GM12865 (cell line): ENCODE data around the gene DCDC2C.

Experiments
- DNase-seq: peaks from one replicate; pipeline ENCODE4 v3.0.0; 2010; ENCODE audit warnings: low read depth
- H3K4me3 ChIP-seq: 2 replicates; pipeline ENCODE4 v1.5.1; 2011; ENCODE audit warnings: mild to moderate bottlenecking, low read depth, low read length, control low read depth
- TF ChIP-seq, protein P1 (sequence below): IDR thresholded peaks from 2 replicates; pipeline ENCODE4 v1.5.1; 2011; ENCODE audit warnings: low read length, control low read depth, low read depth, inconsistent platforms; ENCODE audit not compliant: insufficient read depth; ENCODE audit errors: missing control alignments

DCDC2C gene

DNA sequence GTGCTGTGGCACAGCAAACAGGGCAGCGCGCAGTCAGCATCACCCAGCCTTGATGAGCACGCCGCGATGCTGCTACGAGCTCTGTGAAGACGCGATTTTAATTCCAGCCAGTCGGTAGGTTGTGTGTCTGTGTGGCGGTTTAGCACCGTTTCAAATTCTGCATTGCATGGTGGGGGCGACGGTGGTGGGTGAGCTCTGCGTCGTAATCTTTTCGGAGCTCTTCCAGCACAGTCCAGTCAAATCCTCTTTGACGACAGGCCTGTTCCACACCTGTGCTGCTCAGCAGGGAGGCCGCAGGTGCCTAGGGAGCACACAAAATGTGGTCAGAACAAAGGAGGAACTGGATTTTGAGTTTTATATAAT is 36.8 kb upstream of the DCDC2C start:
- TF ChIP-seq, protein P1, sequence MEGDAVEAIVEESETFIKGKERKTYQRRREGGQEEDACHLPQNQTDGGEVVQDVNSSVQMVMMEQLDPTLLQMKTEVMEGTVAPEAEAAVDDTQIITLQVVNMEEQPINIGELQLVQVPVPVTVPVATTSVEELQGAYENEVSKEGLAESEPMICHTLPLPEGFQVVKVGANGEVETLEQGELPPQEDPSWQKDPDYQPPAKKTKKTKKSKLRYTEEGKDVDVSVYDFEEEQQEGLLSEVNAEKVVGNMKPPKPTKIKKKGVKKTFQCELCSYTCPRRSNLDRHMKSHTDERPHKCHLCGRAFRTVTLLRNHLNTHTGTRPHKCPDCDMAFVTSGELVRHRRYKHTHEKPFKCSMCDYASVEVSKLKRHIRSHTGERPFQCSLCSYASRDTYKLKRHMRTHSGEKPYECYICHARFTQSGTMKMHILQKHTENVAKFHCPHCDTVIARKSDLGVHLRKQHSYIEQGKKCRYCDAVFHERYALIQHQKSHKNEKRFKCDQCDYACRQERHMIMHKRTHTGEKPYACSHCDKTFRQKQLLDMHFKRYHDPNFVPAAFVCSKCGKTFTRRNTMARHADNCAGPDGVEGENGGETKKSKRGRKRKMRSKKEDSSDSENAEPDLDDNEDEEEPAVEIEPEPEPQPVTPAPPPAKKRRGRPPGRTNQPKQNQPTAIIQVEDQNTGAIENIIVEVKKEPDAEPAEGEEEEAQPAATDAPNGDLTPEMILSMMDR = no peak
- no peak for DNase-seq
- no peak overlapping the region for H3K4me3 ChIP-seq

DNA sequence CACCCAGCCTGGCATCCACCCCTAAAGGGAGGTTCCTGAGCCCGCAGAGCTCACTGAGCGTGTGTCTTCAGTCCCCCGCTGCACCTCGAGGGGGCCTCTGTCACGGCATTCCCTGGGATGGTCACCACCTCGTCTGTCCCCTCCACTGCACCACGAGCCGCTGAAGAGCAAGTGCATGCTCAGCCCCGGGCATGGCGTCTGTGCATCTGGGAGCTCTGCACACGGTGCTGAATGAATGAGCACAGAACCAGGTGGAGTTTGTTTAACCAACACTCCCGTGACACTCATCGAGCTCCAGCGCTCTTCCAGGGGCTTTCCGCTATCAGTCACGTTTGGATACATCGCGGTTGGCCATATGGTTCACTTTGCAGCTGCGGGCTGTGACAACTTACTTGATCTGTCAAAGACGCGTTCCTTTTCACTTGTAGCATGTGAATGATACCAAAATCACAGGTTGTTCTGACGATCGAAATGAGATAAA is 36.2 kb upstream of the DCDC2C start:
- DNase-seq = peak; percentile 90
- TF ChIP-seq, protein P1 = no peak

DNA sequence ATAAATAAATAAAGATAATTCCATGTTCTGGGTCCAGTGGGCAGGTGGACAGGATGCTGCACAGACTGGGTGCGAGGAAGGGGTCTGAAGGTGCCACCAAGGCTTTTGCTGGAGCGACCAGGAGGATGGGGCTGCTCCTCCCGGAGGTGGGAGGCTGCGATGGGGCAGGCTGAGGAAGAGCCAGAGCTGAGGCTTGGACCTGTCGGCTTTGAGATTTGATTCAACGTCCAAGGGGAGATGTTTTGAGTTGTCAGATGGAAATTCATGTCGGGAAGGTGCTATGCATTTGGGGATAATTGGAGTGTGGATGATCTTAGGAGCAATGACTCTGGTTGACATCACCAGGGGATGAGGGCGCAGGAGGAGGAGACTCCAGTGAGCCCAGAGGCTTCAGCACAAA is 33.7 kb upstream of the DCDC2C start:
- no peak overlapping the region for H3K4me3 ChIP-seq
- no peak for DNase-seq
- TF ChIP-seq, protein P1 = no peak

More for the DNA sequence above, 36.2 kb upstream of the DCDC2C start:
- no peak overlapping the region for H3K4me3 ChIP-seq

GRCh38 chr2:3670376-3670775 is 33.0 kb upstream of the DCDC2C start:
- TF ChIP-seq, protein P1 = no peak
- no peak for DNase-seq
- H3K4me3 ChIP-seq = no peak overlapping the region

- no peak overlapping the region for H3K4me3 ChIP-seq
- TF ChIP-seq, protein P1 = no peak
- DNase-seq = no peak
Observed at GRCh38 chr2:3670941-3671340, 32.4 kb upstream of the DCDC2C start.

DNA sequence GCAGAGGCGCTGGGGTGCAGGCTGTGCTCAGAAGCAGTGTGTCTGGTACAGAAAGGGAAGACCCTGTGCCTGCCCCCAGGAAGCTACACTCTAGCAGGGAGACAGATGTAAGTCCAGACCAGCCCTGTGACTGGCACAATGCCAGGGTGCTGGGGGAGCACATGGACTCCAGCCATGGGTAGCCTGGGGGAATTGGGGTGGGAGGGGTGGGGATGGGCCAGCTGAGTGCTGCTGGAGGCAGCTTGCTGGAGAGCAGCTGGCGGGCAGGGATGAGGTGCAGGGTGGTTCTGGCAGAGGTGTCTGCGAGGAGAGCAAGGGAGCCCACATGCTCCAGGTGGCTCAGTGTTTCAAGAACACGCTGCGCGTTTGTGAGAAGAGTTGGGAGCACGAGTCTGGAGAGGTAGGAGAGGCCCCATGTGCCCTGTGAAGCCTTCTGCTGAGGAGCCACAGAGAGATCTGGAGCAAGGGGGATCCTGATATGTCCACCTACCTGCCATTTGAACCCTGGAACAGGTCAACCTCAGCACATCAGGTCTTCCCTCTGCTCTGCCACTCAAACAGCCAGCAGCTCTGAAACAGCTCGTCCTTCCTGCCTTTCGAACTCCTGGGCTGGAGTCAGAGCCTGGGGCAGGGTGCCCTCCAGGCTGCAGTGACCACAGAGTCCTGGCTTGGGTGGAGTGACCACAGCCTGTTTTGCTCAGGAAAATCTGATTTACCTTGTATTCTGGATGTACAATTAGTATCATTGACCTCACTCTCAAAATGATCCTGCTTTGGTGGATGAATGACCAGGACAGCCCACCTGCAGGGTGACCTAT is 30.3 kb upstream of the DCDC2C start:
- TF ChIP-seq, protein P1 = no peak
- H3K4me3 ChIP-seq = no peak overlapping the region
- no peak for DNase-seq
